ENCODE results near the gene NPLOC4. TPM values are rescaled to one million over a fixed set of nuclear protein-coding genes. Genes with fewer than 3 reads are reported as not detected.

NPLOC4 gene
- total RNA-seq, 1 donor from 2014 or later, result 102 TPM

GRCh38 chr17:81515530-81516041, 121.3 kb downstream of the NPLOC4 start:
- H3K9me3 Mint-ChIP-seq (ENCODE audit: low read depth), result no peaks in the 10 kb centered on the region
- H3K4me3 Mint-ChIP-seq (ENCODE audit: low read depth), result peak overlapping the region; percentile 85
- peak overlapping the region; percentile 95 for H3K27ac Mint-ChIP-seq
- peaks cover 17% of the 10 kb centered on the region for H3K36me3 Mint-ChIP-seq (ENCODE audit: insufficient read depth)
- peaks cover 17% of the 10 kb centered on the region for H3K4me1 Mint-ChIP-seq (ENCODE audit: low read depth)
- peak; percentile 12 for DNase-seq (ENCODE audit: low spot score, unreplicated experiment)
- H3K27me3 Mint-ChIP-seq, result peaks cover 6% of the 10 kb centered on the region
- TF ChIP-seq CTCF (IDR thresholded peaks at IDR 0.05; ENCODE audit: unreplicated experiment), result no peak

DNA sequence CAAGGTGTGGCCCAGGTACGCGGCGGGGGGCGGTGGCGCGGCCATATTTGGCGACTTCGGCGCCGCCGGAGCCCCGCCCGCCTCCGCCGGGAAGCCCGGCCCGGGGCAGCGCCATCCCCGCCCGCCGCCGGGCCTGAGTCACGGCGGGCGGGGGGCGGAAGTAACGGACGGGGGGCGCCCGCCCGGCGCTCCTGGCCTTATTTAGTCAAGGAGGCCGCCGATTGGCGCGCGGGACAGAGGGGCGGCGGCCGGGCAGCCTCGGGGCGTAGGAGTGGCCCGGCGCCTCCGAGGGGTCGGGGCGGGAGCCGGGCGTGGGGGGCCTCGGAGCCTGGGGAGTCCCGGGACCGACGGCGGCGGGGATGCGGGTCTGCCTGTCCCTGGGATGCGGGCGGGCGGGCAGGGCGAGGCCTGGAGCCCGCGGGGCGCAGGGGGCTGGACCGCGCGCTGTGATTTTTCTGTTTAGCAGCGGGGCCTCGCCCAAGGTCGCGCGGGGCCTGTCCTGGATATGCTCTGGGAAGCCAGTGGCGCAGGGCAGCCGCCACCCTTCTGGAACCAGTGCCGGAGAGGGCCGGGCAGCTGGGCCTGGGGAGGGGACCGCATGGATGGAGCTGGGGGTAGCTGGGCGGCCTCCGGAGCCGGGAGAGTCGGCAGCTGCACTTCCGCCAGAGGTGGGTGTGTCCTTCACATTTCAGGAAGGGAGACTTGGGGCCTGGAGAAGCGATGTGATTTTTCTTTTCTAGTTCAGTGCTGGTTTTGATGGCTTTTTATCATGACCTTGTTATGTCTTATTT, 122.0 kb downstream of the NPLOC4 start:
- DNase-seq (ENCODE audit: low spot score, unreplicated experiment), result peak; percentile 69
- H3K4me3 Mint-ChIP-seq (ENCODE audit: low read depth), result peak overlapping the region; percentile 85
- peaks cover 19% of the 10 kb centered on the region for H3K4me1 Mint-ChIP-seq (ENCODE audit: low read depth)
- H3K27ac Mint-ChIP-seq, result peak overlapping the region; percentile 95
- no peak for TF ChIP-seq CTCF (IDR thresholded peaks at IDR 0.05; ENCODE audit: unreplicated experiment)
- H3K36me3 Mint-ChIP-seq (ENCODE audit: insufficient read depth), result peaks cover 23% of the 10 kb centered on the region
- H3K9me3 Mint-ChIP-seq (ENCODE audit: low read depth), result no peaks in the 10 kb centered on the region
- peaks cover 3% of the 10 kb centered on the region for H3K27me3 Mint-ChIP-seq

DNA sequence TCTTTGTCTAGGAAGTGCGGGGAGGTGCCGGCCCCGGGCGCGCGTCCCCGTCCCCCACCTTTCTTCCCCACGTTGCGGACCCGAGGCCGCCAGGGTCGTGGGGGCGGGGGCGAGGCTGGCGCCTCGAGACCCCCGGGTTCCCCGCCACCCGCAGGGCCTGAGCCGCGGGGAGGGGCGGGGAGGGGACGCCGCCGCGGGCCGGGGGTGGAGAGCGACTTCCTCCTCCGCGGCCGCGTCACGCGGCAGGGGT, 122.5 kb downstream of the NPLOC4 start:
- TF ChIP-seq CTCF (IDR thresholded peaks at IDR 0.05; ENCODE audit: unreplicated experiment), result no peak
- Mint-ChIP-seq H3K36me3 (ENCODE audit: insufficient read depth) (peaks cover 29% of the 10 kb centered on the region), H3K27ac (peak overlapping the region; percentile 94), H3K4me3 (ENCODE audit: low read depth) (peak overlapping the region; percentile 78), H3K27me3 (peaks cover 3% of the 10 kb centered on the region), H3K4me1 (ENCODE audit: low read depth) (peaks cover 24% of the 10 kb centered on the region), H3K9me3 (ENCODE audit: low read depth) (no peaks in the 10 kb centered on the region)
- no peak for DNase-seq (ENCODE audit: low spot score, unreplicated experiment)

- Mint-ChIP-seq H3K4me3 (ENCODE audit: low read depth) (peak overlapping the region; percentile 78), H3K4me1 (ENCODE audit: low read depth) (peaks cover 29% of the 10 kb centered on the region), H3K9me3 (ENCODE audit: low read depth) (no peaks in the 10 kb centered on the region), H3K36me3 (ENCODE audit: insufficient read depth) (peaks cover 33% of the 10 kb centered on the region), H3K27me3 (peaks cover 3% of the 10 kb centered on the region), H3K27ac (peak overlapping the region; percentile 98)
- TF ChIP-seq CTCF (IDR thresholded peaks at IDR 0.05; ENCODE audit: unreplicated experiment), result no peak
- peak; percentile 73 for DNase-seq (ENCODE audit: low spot score, unreplicated experiment)
These were observed 123.0 kb downstream of the NPLOC4 start for GRCh38 chr17:81513753-81514488.

DNA sequence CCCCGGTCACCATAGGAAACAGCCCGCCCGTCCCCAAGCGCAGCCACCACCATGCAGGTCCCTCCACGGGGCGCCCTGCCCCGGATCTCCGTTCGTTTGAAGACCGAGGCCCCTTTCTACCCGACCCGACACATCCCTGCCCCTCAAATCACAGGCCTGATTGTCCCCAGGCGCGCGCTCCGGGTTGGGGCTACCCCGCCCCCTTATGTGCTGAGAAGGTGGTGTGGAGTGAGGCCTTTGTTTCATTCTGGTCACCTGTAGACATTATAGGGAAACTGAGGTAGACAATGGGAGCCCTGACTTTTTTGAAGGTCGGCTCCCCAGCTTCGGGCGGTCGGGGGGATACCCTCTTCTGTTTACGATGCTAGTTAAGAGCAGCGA, 123.5 kb downstream of the NPLOC4 start:
- Mint-ChIP-seq H3K27ac (peak overlapping the region; percentile 98), H3K27me3 (peaks cover 3% of the 10 kb centered on the region), H3K4me1 (ENCODE audit: low read depth) (peaks cover 31% of the 10 kb centered on the region), H3K9me3 (ENCODE audit: low read depth) (no peaks in the 10 kb centered on the region), H3K36me3 (ENCODE audit: insufficient read depth) (peaks cover 39% of the 10 kb centered on the region), H3K4me3 (ENCODE audit: low read depth) (peak overlapping the region; percentile 78)
- DNase-seq (ENCODE audit: low spot score, unreplicated experiment), result peak; percentile 54
- TF ChIP-seq CTCF (IDR thresholded peaks at IDR 0.05; ENCODE audit: unreplicated experiment), result no peak

Data from progenitor cell of endocrine pancreas (in vitro differentiated cells).